ENCODE results near the gene CYTH1.

- TF ChIP-seq EZH2phosphoT487 (IDR thresholded peaks at IDR 0.05; ENCODE audit: insufficient read depth, low read depth) (no peak), EZH2 (IDR thresholded peaks at IDR 0.05; ENCODE audit: insufficient read depth, poor library complexity, severe bottlenecking) (no peak)
Measured at GRCh38 chr17:78818932-78819331, 36.9 kb upstream of the CYTH1 start.

All from GM23248 (cell line).